Measurements from ENCODE around the gene UBAP1.
"Not testable (repeated sequence)": the region's sequence is repeated elsewhere in the genome, so short reads cannot be mapped to it uniquely, and the experiment has no call there.

UBAP1 gene

GRCh38 chr9:34272101-34272541 lies 93.3 kb downstream of the UBAP1 start:
- Mint-ChIP-seq H3K4me1 (peaks cover 17% of the 10 kb centered on the region), H3K27ac (peak overlapping the region; percentile 96), H3K9me3 (no peaks in the 10 kb centered on the region), H3K27me3 (ENCODE audit: low read depth, poor library complexity) (peaks cover 4% of the 10 kb centered on the region), H3K36me3 (ENCODE audit: low read depth) (peaks cover 12% of the 10 kb centered on the region), H3K4me3 (no peak overlapping the region)
- TF ChIP-seq CTCF (IDR thresholded peaks at IDR 0.05): no peak
- no peak for DNase-seq

GRCh38 chr9:34273588-34273987 lies 94.7 kb downstream of the UBAP1 start:
- not testable (repeated sequence) for H3K9me3 Mint-ChIP-seq; H3K27ac Mint-ChIP-seq; H3K27me3 Mint-ChIP-seq (ENCODE audit: low read depth, poor library complexity); H3K4me3 Mint-ChIP-seq; DNase-seq
- Mint-ChIP-seq H3K36me3 (ENCODE audit: low read depth) (peaks cover 12% of the 10 kb centered on the region), H3K4me1 (peaks cover 17% of the 10 kb centered on the region)

GRCh38 chr9:34275811-34276210 lies 97.0 kb downstream of the UBAP1 start:
- Mint-ChIP-seq H3K4me1 (peaks cover 29% of the 10 kb centered on the region), H3K9me3 (no peaks in the 10 kb centered on the region), H3K36me3 (ENCODE audit: low read depth) (peaks cover 8% of the 10 kb centered on the region), H3K27ac (no peak overlapping the region), H3K27me3 (ENCODE audit: low read depth, poor library complexity) (peaks cover 4% of the 10 kb centered on the region), H3K4me3 (no peak overlapping the region)
- DNase-seq: no peak
- TF ChIP-seq CTCF (IDR thresholded peaks at IDR 0.05): no peak

- no peak for TF ChIP-seq CTCF (IDR thresholded peaks at IDR 0.05)
- Mint-ChIP-seq H3K9me3 (no peaks in the 10 kb centered on the region), H3K27ac (no peak overlapping the region), H3K4me3 (no peak overlapping the region), H3K27me3 (ENCODE audit: low read depth, poor library complexity) (peaks cover 4% of the 10 kb centered on the region), H3K36me3 (ENCODE audit: low read depth) (peaks cover 3% of the 10 kb centered on the region), H3K4me1 (peaks cover 20% of the 10 kb centered on the region)
- no peak for DNase-seq
Measured at GRCh38 chr9:34276772-34277171, 97.9 kb downstream of the UBAP1 start.

- TF ChIP-seq CTCF (IDR thresholded peaks at IDR 0.05): no peak
- H3K9me3 Mint-ChIP-seq: no peaks in the 10 kb centered on the region
- peaks cover 6% of the 10 kb centered on the region for H3K36me3 Mint-ChIP-seq (ENCODE audit: low read depth)
- no peak overlapping the region for H3K4me3 Mint-ChIP-seq
- no peaks in the 10 kb centered on the region for H3K27me3 Mint-ChIP-seq (ENCODE audit: low read depth, poor library complexity)
- DNase-seq: no peak
- H3K4me1 Mint-ChIP-seq: peaks cover 12% of the 10 kb centered on the region
- peak overlapping the region; percentile 10 for H3K27ac Mint-ChIP-seq
Measured at GRCh38 chr9:34279411-34279810, 100.6 kb downstream of the UBAP1 start.

GRCh38 chr9:34282096-34282495 lies 103.3 kb downstream of the UBAP1 start:
- H3K9me3 Mint-ChIP-seq: no peaks in the 10 kb centered on the region
- peaks cover 12% of the 10 kb centered on the region for H3K4me1 Mint-ChIP-seq
- no peaks in the 10 kb centered on the region for H3K27me3 Mint-ChIP-seq (ENCODE audit: low read depth, poor library complexity)
- H3K36me3 Mint-ChIP-seq (ENCODE audit: low read depth): peaks cover 24% of the 10 kb centered on the region
- no peak for TF ChIP-seq CTCF (IDR thresholded peaks at IDR 0.05)
- DNase-seq: no peak
- no peak overlapping the region for H3K4me3 Mint-ChIP-seq
- H3K27ac Mint-ChIP-seq: no peak overlapping the region

Data from nephron progenitor cell (in vitro differentiated cells).